OCI-LY1 (cell line): Measurements from ENCODE around the gene ANTXR1.

Experiments used
- H2AFZ ChIP-seq: fragments of 200-600 bp; sonication (generic), shearing (Covaris generic); 2 replicates; pipeline ENCODE4 v1.6.0; 2014; ENCODE audit warnings: antibody characterized with exemption, mild to moderate bottlenecking, low read length
- H3F3A ChIP-seq: fragments of 200-600 bp; sonication (generic), shearing (Covaris generic); 2 replicates; pipeline ENCODE4 v1.6.0; 2014; ENCODE audit warnings: mild to moderate bottlenecking, antibody characterized with exemption, low read length, moderate library complexity; ENCODE audit not compliant: insufficient read depth
- H3K27ac ChIP-seq: fragments of 200-600 bp; sonication (generic); 2 replicates; pipeline ENCODE4 v1.5.1; 2014; ENCODE audit warnings: low read length, mixed run types, mild to moderate bottlenecking, low read depth; ENCODE audit not compliant: poor library complexity, severe bottlenecking
- H3K27me3 ChIP-seq: fragments of 200-600 bp; sonication (generic); 2 replicates; pipeline ENCODE4 v1.6.0; 2014; ENCODE audit warnings: antibody characterized with exemption, mild to moderate bottlenecking, low read length, moderate library complexity; ENCODE audit not compliant: insufficient read depth
- H3K36me3 ChIP-seq: fragments of 200-600 bp; sonication (generic); 2 replicates; pipeline ENCODE4 v1.6.1; 2014; ENCODE audit warnings: mild to moderate bottlenecking, antibody characterized with exemption, low read length, moderate library complexity, mixed read lengths; ENCODE audit not compliant: insufficient read depth
- H3K4me1 ChIP-seq: fragments of 200-600 bp; sonication (generic); 2 replicates; pipeline ENCODE4 v1.5.1; 2014; ENCODE audit warnings: mild to moderate bottlenecking, low read length, moderate library complexity; ENCODE audit not compliant: insufficient read depth, severe bottlenecking
- H3K4me2 ChIP-seq: fragments of 200-600 bp; sonication (generic), shearing (Covaris generic); 2 replicates; pipeline ENCODE4 v1.6.1; 2014; ENCODE audit warnings: low read length
- H3K4me3 ChIP-seq: fragments of 200-600 bp; sonication (generic); 2 replicates; pipeline ENCODE4 v1.5.1; 2014; ENCODE audit warnings: low read length, low read depth, mild to moderate bottlenecking, mixed read lengths; ENCODE audit not compliant: poor library complexity, severe bottlenecking
- H3K79me2 ChIP-seq: fragments of 200-600 bp; shearing (Covaris generic); 2 replicates; pipeline ENCODE4 v1.6.1; 2016; ENCODE audit warnings: mixed run types, low read length, mixed read lengths; ENCODE audit not compliant: insufficient read depth
- H3K9ac ChIP-seq: fragments of 200-600 bp; sonication (generic), shearing (Covaris generic); 2 replicates; pipeline ENCODE4 v1.6.1; 2014; ENCODE audit warnings: mild to moderate bottlenecking, low read length, mixed read lengths
- H3K9me2 ChIP-seq: fragments of 200-600 bp; sonication (generic), shearing (Covaris generic); 2 replicates; pipeline ENCODE4 v1.6.1; 2014; ENCODE audit warnings: low read depth, mild to moderate bottlenecking, low read length, mixed read lengths
- H3K9me3 ChIP-seq: fragments of 200-600 bp; shearing (Covaris generic); 2 replicates; pipeline ENCODE4 v1.6.1; 2014; ENCODE audit warnings: low read length, mixed read lengths
- H4K20me1 ChIP-seq: fragments of 200-600 bp; sonication (generic), shearing (Covaris generic); 2 replicates; pipeline ENCODE4 v1.6.0; 2016; ENCODE audit warnings: mild to moderate bottlenecking, low read length; ENCODE audit not compliant: insufficient read depth
- CTCF ChIP-seq: fragments of 200-600 bp; sonication (generic), shearing (Covaris generic); IDR thresholded peaks from 2 replicates; pipeline ENCODE4 v1.5.1; 2017; ENCODE audit warnings: mild to moderate bottlenecking, antibody characterized with exemption, low read length, moderate library complexity, mixed read lengths
- EZH2 ChIP-seq: fragments of 200-600 bp; sonication (generic), shearing (Covaris generic); IDR thresholded peaks from 2 replicates; pipeline ENCODE4 v1.8.0; 2017; ENCODE audit warnings: borderline replicate concordance, mixed run types, mild to moderate bottlenecking, antibody characterized with exemption, low read length, moderate library complexity, mixed read lengths

The ANTXR1 gene

GRCh38 chr2:69181806-69182427 lies 168.9 kb downstream of the ANTXR1 start:
- H3K27ac ChIP-seq = no peak overlapping the region
- no peak overlapping the region for H3K4me3 ChIP-seq
- no peaks in the 10 kb centered on the region; the same call in 1 of the 2 replicates for H3K36me3 ChIP-seq
- no peak overlapping the region for H2AFZ ChIP-seq
- no peaks in the 10 kb centered on the region for H4K20me1 ChIP-seq
- H3K9me3 ChIP-seq = no peaks in the 10 kb centered on the region
- H3K27me3 ChIP-seq = no peaks in the 10 kb centered on the region; the same call in 1 of the 2 replicates
- no peaks in the 10 kb centered on the region for H3K4me1 ChIP-seq
- no peak overlapping the region for H3K4me2 ChIP-seq
- no peaks in the 10 kb centered on the region for H3K79me2 ChIP-seq
- H3F3A ChIP-seq = no peaks in the 10 kb centered on the region
- H3K9me2 ChIP-seq = no peaks in the 10 kb centered on the region
- no peak for TF ChIP-seq EZH2
- no peak for TF ChIP-seq CTCF
- no peak overlapping the region for H3K9ac ChIP-seq

- Histone ChIP-seq H3K9me2 (no peaks in the 10 kb centered on the region), H3K4me3 (no peak overlapping the region), H3K79me2 (no peaks in the 10 kb centered on the region), H3K4me1 (no peaks in the 10 kb centered on the region), H3F3A (no peaks in the 10 kb centered on the region), H3K36me3 (no peaks in the 10 kb centered on the region), H3K27me3 (no peaks in the 10 kb centered on the region; the same call in 1 of the 2 replicates), H3K27ac (no peak overlapping the region), H3K9ac (no peak overlapping the region), H2AFZ (no peak overlapping the region), H3K4me2 (no peak overlapping the region), H4K20me1 (no peaks in the 10 kb centered on the region), H3K9me3 (no peaks in the 10 kb centered on the region)
- no peak for TF ChIP-seq CTCF
- TF ChIP-seq EZH2 = no peak
These were observed 170.7 kb downstream of the ANTXR1 start for GRCh38 chr2:69183659-69184058.

GRCh38 chr2:69184224-69184623 lies 171.2 kb downstream of the ANTXR1 start:
- Histone ChIP-seq H3K9ac (no peak overlapping the region), H3K79me2 (no peaks in the 10 kb centered on the region), H4K20me1 (no peaks in the 10 kb centered on the region), H3K4me3 (no peak overlapping the region), H2AFZ (no peak overlapping the region), H3K9me2 (no peaks in the 10 kb centered on the region), H3K4me2 (no peak overlapping the region), H3K36me3 (no peaks in the 10 kb centered on the region), H3K27me3 (no peaks in the 10 kb centered on the region; the same call in 1 of the 2 replicates), H3F3A (no peaks in the 10 kb centered on the region), H3K27ac (no peak overlapping the region), H3K9me3 (no peaks in the 10 kb centered on the region), H3K4me1 (no peaks in the 10 kb centered on the region)
- TF ChIP-seq CTCF (no peak), EZH2 (no peak)
